GM18505 (cell line): ENCODE measurements around the gene INSL3.

ENCODE experiments used
- ATAC-seq: cut with Tn5 transposase; IDR thresholded peaks from one replicate; pipeline ENCODE4 v1.9.1; 2021; ENCODE audit not compliant: unreplicated experiment
- POLR2A ChIP-seq: IDR thresholded peaks from 4 replicates; pipeline ENCODE4 v1.6.1; 2011; ENCODE audit warnings: borderline replicate concordance; ENCODE audit not compliant: insufficient read depth, insufficient read length; ENCODE audit errors: extremely low read depth

Gene INSL3

GRCh38 chr19:17837972-17838371, 16.7 kb upstream of the INSL3 start:
- no peak for ATAC-seq
- no peak for TF ChIP-seq POLR2A

GRCh38 chr19:17836530-17836929, 15.2 kb upstream of the INSL3 start:
- ATAC-seq = no peak
- no peak for TF ChIP-seq POLR2A

- TF ChIP-seq POLR2A = no peak
- ATAC-seq = no peak
Measured at GRCh38 chr19:17835182-17836006, 14.1 kb upstream of the INSL3 start.

- ATAC-seq = no peak
- TF ChIP-seq POLR2A = no peak
Measured at GRCh38 chr19:17834350-17835181, 13.2 kb upstream of the INSL3 start.

DNA sequence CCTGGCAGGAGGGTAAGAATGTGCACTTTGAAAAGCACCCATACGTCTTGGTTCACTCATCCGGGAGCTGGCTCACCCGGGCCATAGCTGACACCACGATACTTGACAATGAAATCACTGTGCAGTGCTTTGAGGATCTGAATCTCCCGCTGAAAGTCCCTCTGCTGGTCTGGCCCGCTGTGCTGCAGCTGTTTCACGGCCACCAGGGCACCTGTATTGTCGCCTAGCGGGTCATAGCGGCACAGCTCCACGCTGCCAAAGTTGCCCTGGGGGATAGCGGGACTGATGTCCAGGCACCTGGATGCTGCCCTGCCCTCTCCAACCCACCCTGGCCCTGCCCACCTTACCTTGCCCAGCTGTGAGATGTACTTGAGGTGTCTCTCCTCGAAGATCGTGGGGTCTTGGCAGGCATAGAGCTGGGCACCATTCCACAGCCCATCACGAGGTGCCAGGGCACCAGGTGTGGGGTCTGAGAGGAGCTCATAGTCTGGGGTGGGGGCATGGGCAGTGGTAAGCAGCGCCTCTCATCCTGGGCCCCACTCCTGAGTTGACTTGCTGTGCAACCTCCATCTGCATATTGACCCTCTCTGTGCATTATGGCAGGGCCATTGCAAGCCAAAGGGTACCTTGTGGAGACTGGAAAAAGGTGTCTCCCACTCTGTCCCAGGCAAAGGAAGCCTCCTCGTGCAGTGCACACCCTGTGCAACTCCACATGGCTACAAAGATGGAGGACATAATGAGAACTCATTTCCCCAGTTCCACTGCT, 11.3 kb upstream of the INSL3 start:
- no peak for TF ChIP-seq POLR2A
- ATAC-seq = no peak

DNA sequence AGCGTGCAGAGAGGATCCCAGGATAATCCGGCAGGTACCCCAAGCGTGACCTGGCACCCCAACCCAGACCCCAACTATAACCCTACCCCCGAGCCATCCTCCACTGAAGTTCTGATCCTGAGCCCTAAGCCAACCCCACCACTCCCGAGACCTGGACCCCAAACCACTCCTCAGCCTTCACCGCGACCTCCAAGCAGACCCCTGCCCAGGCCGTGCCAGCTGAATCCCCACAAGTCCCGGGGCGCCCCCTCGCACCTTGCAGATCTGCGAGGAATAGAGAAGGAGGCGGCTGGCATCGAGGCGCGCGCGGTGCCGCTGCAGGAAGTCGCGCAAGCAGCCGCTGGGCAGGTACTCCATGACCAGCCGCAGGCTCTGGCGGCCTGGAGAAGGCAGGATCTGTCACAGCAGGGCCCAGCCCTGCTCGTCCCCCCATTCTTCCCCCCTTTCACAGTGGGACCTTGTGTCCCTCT, 10.1 kb upstream of the INSL3 start:
- no peak for TF ChIP-seq POLR2A
- ATAC-seq = no peak

- ATAC-seq = no peak
- no peak for TF ChIP-seq POLR2A
Measured at GRCh38 chr19:17830567-17831418, 9.5 kb upstream of the INSL3 start.

GRCh38 chr19:17829855-17830566, 8.7 kb upstream of the INSL3 start:
- ATAC-seq = no peak

GRCh38 chr19:17826508-17827056, 5.3 kb upstream of the INSL3 start:
- ATAC-seq = no peak
- no peak for TF ChIP-seq POLR2A

More at GRCh38 chr19:17829855-17830566, 8.7 kb upstream of the INSL3 start:
- no peak for TF ChIP-seq POLR2A

DNA sequence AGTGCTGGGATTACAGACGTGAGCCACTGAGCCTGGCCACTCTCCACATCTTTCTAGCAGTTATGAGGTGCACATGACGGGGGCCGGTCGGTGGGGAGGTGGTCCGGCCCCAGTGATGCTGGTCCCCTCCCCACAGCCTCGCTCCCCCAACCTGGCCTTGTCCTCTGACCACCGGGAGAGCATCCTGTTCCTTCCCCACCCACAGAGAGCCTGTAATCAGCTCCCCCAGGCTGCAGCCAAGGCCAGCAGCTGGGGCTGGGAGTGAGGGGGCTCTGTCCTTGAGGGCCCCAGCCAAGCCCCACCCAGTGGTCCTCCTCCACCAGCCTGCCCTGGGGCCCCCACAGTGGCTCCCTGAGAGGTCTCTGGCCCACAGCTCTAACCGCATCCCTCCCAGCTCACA, 3.0 kb upstream of the INSL3 start:
- no peak for TF ChIP-seq POLR2A

GRCh38 chr19:17817668-17818363, 3.5 kb downstream of the INSL3 start:
- no peak for TF ChIP-seq POLR2A
- no peak for ATAC-seq

More for the DNA sequence above, 3.0 kb upstream of the INSL3 start:
- no peak for ATAC-seq
